ENCODE measurements around the gene ZSCAN21. TPM values are rescaled to one million over a fixed set of nuclear protein-coding genes. Genes with fewer than 3 reads are reported as not detected.

The ZSCAN21 gene
- total and polyA plus RNA-seq, 10 of the 15 experiments (the other 5 are each of a cell fraction or from before 2014, with no cell fraction given): 1.9 to 9.6 (median 7.1) TPM

GRCh38 chr7:100101016-100101862 lies 51.7 kb downstream of the ZSCAN21 start, which contains the start of the genes AP4M1 and MCM7 (continued):
- TF ChIP-seq TAF1 (IDR thresholded peaks at IDR 0.05; ENCODE audit: borderline replicate concordance, low read depth, low read length) (peak; percentile 44; the same call in 1 of the 2 replicates), WRNIP1 (IDR thresholded peaks at IDR 0.05; ENCODE audit: borderline replicate concordance, low read depth, low read length) (no peak), TCF12 (IDR thresholded peaks at IDR 0.05; ENCODE audit: low read depth, low read length) (no peak; the same call in 1 of the 2 replicates), CBFB (IDR thresholded peaks at IDR 0.05; ENCODE audit: low read depth) (peak; percentile 53), FOXM1 (IDR thresholded peaks at IDR 0.05; ENCODE audit: low read depth, low read length) (no peak), ZNF274 (IDR thresholded peaks at IDR 0.05; ENCODE audit: insufficient read depth, insufficient read length) (no peak), CREB1 (IDR thresholded peaks at IDR 0.05; ENCODE audit: low read depth) (peak; percentile 68; the same call in 1 of the 2 replicates), DPF2 (IDR thresholded peaks at IDR 0.05) (peak; percentile 97), YY1 (IDR thresholded peaks at IDR 0.05; ENCODE audit: low read depth, low read length) (peak; percentile 74), RFX5 (IDR thresholded peaks at IDR 0.05; ENCODE audit: low read depth, low read length) (0 out of 2 replicates have a peak, but pooled peaks have one; percentile 33), RCOR1 (conservative IDR thresholded peaks at IDR 0.05; ENCODE audit: low read depth, low read length) (no peak), RELB (IDR thresholded peaks at IDR 0.05; ENCODE audit: low read depth) (peak; percentile 79), ZSCAN29 (IDR thresholded peaks at IDR 0.05) (no peak), SIN3A (IDR thresholded peaks at IDR 0.05; ENCODE audit: low read depth, low read length) (peak; percentile 97), POU2F2 (IDR thresholded peaks at IDR 0.05; ENCODE audit: borderline replicate concordance, low read depth, low read length) (peak; percentile 28; the same call in 1 of the 3 replicates), ATF7 (IDR thresholded peaks at IDR 0.05; ENCODE audit: low read depth) (no peak), EGR1 (IDR thresholded peaks at IDR 0.05; ENCODE audit: borderline replicate concordance in 1 of 2, low read depth in 2 of 2, low read length in 2 of 2) (peak; percentile 38 to 75), E2F4 (IDR thresholded peaks at IDR 0.05; ENCODE audit: low read depth, low read length) (peak; percentile 87), ZNF622 (IDR thresholded peaks at IDR 0.05) (no peak), NR2F1 (conservative IDR thresholded peaks at IDR 0.05) (peak; percentile 76), SMAD1 (IDR thresholded peaks at IDR 0.05; ENCODE audit: low read depth, partially characterized antibody) (no peak), MAX (IDR thresholded peaks at IDR 0.05; ENCODE audit: low read depth, low read length) (peak; percentile 97), HDAC6 (IDR thresholded peaks at IDR 0.05; ENCODE audit: unreplicated experiment) (no peak), CUX1 (IDR thresholded peaks at IDR 0.05; ENCODE audit: insufficient replicate concordance, low read depth, low read length) (no peak)

All from GM12878 (cell line).